MM.1S (cell line): ENCODE results near the gene TMEM115.

Experiments used
- DNase-seq: peaks from one replicate; pipeline ENCODE4 v3.0.0-alpha.2; 2015
- H2AFZ ChIP-seq: fragments of 300-600 bp; sonication (generic); 2 replicates; pipeline ENCODE4 v1.6.0; 2016; ENCODE audit warnings: antibody characterized with exemption, low read length
- H3F3A ChIP-seq: fragments of 300-600 bp; sonication (generic); 2 replicates; pipeline ENCODE4 v1.6.1; 2016; ENCODE audit warnings: mild to moderate bottlenecking, antibody characterized with exemption, low read length, moderate library complexity, mixed read lengths; ENCODE audit not compliant: insufficient read depth
- H3K27ac ChIP-seq: fragments of 300-600 bp; sonication (generic); 2 replicates; pipeline ENCODE4 v1.5.1; 2016; ENCODE audit warnings: mild to moderate bottlenecking, low read length
- H3K27me3 ChIP-seq: fragments of 300-600 bp; sonication (generic); replicated peaks from 2 replicates; pipeline ENCODE4 v1.6.0; 2016; ENCODE audit warnings: low read length; ENCODE audit not compliant: insufficient read depth
- H3K36me3 ChIP-seq: fragments of 300-600 bp; sonication (generic); replicated peaks from 2 replicates; pipeline ENCODE4 v1.6.1; 2016; ENCODE audit warnings: mild to moderate bottlenecking, low read length, mixed read lengths; ENCODE audit not compliant: insufficient read depth
- H3K4me1 ChIP-seq: fragments of 300-600 bp; sonication (generic); 2 replicates; pipeline ENCODE4 v1.6.1; 2016; ENCODE audit warnings: low read length, mixed read lengths
- H3K4me2 ChIP-seq: fragments of 300-600 bp; sonication (generic); 2 replicates; pipeline ENCODE4 v1.6.0; 2016; ENCODE audit warnings: low read depth, low read length
- H3K4me3 ChIP-seq: fragments of 300-600 bp; sonication (generic); 2 replicates; pipeline ENCODE4 v1.5.1; 2016; ENCODE audit warnings: low read length, mixed read lengths
- H3K79me2 ChIP-seq: fragments of 300-600 bp; sonication (generic); 2 replicates; pipeline ENCODE4 v1.6.1; 2016; ENCODE audit warnings: mixed run types, low read length, mixed read lengths
- H3K9ac ChIP-seq: fragments of 300-600 bp; sonication (generic); 2 replicates; pipeline ENCODE4 v1.6.1; 2016; ENCODE audit warnings: low read length, mixed read lengths
- H3K9me2 ChIP-seq: fragments of 300-600 bp; sonication (generic); replicated peaks from 2 replicates; pipeline ENCODE4 v1.6.1; 2016; ENCODE audit warnings: mild to moderate bottlenecking, low read length, mixed read lengths; ENCODE audit not compliant: insufficient read depth
- H3K9me3 ChIP-seq: fragments of 300-600 bp; sonication (generic); replicated peaks from 2 replicates; pipeline ENCODE4 v1.6.1; 2016; ENCODE audit warnings: mild to moderate bottlenecking, low read length, mixed read lengths; ENCODE audit not compliant: insufficient read depth
- H4K20me1 ChIP-seq: fragments of 300-600 bp; sonication (generic); 2 replicates; pipeline ENCODE4 v1.6.1; 2016; ENCODE audit warnings: mild to moderate bottlenecking, low read length, moderate library complexity, mixed read lengths; ENCODE audit not compliant: insufficient read depth
- EZH2 ChIP-seq: fragments of 300-600 bp; sonication (generic); optimal IDR thresholded peaks from 2 replicates; pipeline ENCODE3; 2017; ENCODE audit warnings: low read depth, mild to moderate bottlenecking, antibody characterized with exemption, low read length, mixed read lengths
- EZH2phosphoT487 ChIP-seq: fragments of 300-600 bp; sonication (generic); IDR thresholded peaks from 2 replicates; pipeline ENCODE4 v1.6.1; 2018; ENCODE audit warnings: antibody characterized with exemption, low read length
- TF ChIP-seq, protein P1 (sequence below): fragments of 300-600 bp; sonication (generic); IDR thresholded peaks from 2 replicates; pipeline ENCODE4 v1.5.1; 2016; ENCODE audit warnings: antibody characterized with exemption, low read length, mixed read lengths

Gene TMEM115

DNA sequence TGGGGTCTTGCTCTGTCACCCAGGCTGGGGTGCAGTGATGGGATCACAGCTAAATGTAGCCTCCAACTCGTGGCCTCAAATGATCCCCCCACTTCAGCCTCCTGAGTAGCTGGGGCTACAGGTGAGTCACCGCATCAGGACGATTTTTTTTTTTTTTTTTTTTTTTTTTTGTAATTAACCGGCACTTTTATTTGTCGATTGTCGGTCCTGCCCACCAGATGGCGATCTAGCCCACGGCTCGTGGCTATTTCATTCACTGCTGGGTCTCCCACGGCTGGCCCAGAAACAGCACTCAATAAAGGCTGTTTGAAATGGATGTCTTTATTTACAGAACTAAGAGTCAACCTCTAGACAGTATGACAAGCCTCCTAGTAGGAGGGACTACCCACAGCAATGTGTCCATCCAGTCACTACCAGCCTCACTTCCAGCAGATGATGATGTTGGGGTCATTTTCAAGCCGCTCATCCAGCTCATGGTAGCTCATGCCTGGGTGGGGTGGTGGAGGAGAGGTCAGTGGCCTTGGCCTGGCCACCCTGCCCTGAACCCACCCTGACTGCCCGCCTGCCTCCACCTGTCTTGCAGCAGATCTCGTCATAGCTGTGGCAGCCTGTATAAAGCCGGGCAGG, 12.0 kb downstream of the TMEM115 start:
- no peaks in the 10 kb centered on the region for H3K9me3 ChIP-seq
- H3K9me2 ChIP-seq, result no peaks in the 10 kb centered on the region
- TF ChIP-seq EZH2, result no peak
- TF ChIP-seq, protein P1, sequence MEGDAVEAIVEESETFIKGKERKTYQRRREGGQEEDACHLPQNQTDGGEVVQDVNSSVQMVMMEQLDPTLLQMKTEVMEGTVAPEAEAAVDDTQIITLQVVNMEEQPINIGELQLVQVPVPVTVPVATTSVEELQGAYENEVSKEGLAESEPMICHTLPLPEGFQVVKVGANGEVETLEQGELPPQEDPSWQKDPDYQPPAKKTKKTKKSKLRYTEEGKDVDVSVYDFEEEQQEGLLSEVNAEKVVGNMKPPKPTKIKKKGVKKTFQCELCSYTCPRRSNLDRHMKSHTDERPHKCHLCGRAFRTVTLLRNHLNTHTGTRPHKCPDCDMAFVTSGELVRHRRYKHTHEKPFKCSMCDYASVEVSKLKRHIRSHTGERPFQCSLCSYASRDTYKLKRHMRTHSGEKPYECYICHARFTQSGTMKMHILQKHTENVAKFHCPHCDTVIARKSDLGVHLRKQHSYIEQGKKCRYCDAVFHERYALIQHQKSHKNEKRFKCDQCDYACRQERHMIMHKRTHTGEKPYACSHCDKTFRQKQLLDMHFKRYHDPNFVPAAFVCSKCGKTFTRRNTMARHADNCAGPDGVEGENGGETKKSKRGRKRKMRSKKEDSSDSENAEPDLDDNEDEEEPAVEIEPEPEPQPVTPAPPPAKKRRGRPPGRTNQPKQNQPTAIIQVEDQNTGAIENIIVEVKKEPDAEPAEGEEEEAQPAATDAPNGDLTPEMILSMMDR, result peak; percentile 55
- TF ChIP-seq EZH2phosphoT487, result no peak
- no peak overlapping the region for H3K9ac ChIP-seq
- H4K20me1 ChIP-seq, result no peaks in the 10 kb centered on the region
- H3K79me2 ChIP-seq, result peaks cover 30% of the 10 kb centered on the region
- H3K4me3 ChIP-seq, result no peak overlapping the region
- H3F3A ChIP-seq, result 0 out of 2 replicates have a peak, but pooled peaks cover 2% of the 10 kb centered on the region
- no peak overlapping the region for H3K27ac ChIP-seq
- H3K27me3 ChIP-seq, result no peaks in the 10 kb centered on the region
- no peak overlapping the region for H2AFZ ChIP-seq
- peak; percentile 78 for DNase-seq
- H3K4me1 ChIP-seq, result peaks cover 23% of the 10 kb centered on the region; the same call in 1 of the 2 replicates
- no peaks in the 10 kb centered on the region for H3K36me3 ChIP-seq
- H3K4me2 ChIP-seq, result no peak overlapping the region

DNA sequence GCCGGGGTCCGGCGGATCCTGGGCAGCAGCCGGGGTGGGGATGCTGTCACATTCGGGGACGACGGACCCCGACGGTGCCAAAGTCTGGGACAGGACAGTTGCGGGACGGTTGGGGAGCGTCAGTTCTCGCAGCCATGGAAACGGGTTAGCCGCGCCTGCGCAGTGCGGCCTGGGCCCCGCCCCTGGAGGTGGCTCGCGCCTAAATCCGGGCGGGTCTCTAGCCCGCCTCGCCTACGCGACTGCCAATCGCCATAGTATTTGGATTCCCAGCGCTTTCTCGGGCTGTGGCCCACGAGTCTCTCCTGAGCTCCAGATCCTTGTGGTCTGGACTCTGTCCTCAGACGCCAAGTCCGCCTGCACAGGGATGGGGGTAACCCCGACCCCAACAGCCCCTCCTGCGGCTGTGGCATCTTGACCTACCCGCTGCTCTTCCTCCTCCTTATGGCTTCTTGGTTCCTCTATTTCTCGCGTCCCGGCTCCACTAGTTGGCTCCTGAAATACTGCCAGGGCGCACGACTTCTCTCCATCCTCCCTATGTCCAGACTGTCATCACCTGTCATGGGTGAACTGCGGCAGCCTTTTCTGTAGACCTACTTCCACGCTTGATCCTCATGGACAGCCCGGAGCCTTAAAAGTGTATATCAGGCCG, 13.6 kb downstream of the TMEM115 start, which contains the start of gene ZMYND10:
Gene ZMYND10 (minus strand): TSS at position 147 of the 649 bp plus-strand sequence. CDS start 153 bp downstream, outside the sequence.
- Histone ChIP-seq H2AFZ (peak within 1 kb of the TSS; percentile 73), H3K9me3 (no peaks in the 10 kb centered on the region), H3K9me2 (no peaks in the 10 kb centered on the region), H3K4me2 (peak within 1 kb of the TSS; percentile 85), H3K36me3 (no peaks in the 10 kb centered on the region), H3K27me3 (0 out of 2 replicates have a peak, but pooled peaks cover under 1% of the 10 kb centered on the region), H3K9ac (peak within 1 kb of the TSS; percentile 36), H3K4me1 (peaks cover 16% of the 10 kb centered on the region; the same call in 1 of the 2 replicates), H3K4me3 (peak within 1 kb of the TSS; percentile 61), H3K27ac (no peak within 1 kb of the TSS), H3K79me2 (peaks cover 19% of the 10 kb centered on the region), H3F3A (0 out of 2 replicates have a peak, but pooled peaks cover 2% of the 10 kb centered on the region), H4K20me1 (no peaks in the 10 kb centered on the region)
- TF ChIP-seq EZH2, result no peak
- TF ChIP-seq, protein P1, result no peak
- TF ChIP-seq EZH2phosphoT487, result no peak
- DNase-seq, result peak; percentile 66

DNA sequence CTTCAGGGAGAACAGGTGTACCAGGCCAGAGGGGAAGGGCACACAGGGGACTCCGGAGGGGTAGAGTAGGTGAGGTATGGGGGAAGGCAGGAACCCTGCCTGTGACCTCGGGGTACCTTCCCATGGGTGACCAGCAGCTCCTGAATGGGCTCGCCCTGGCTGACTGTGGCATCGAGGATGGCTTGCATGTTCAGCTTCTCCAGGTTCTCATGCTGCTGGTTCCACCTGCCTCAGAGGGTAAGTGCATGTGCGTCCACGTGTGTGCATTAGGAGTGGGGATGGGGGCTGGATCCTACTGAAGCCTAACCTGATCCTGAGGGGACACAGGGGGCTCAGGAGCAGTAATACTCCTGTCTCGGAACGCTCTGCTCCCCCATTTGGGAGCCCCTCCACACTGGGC, 14.3 kb downstream of the TMEM115 start:
- Histone ChIP-seq H3K9ac (peak overlapping the region; percentile 36; the same call in 1 of the 2 replicates), H3K4me1 (peaks cover 16% of the 10 kb centered on the region; the same call in 1 of the 2 replicates), H3K9me3 (no peaks in the 10 kb centered on the region), H3K4me3 (peak overlapping the region; percentile 61), H3F3A (0 out of 2 replicates have a peak, but pooled peaks cover 2% of the 10 kb centered on the region), H2AFZ (peak overlapping the region; percentile 73), H3K27me3 (peaks cover 7% of the 10 kb centered on the region; the same call in 1 of the 2 replicates), H3K27ac (no peak overlapping the region), H3K4me2 (peak overlapping the region; percentile 85), H3K36me3 (no peaks in the 10 kb centered on the region), H4K20me1 (no peaks in the 10 kb centered on the region), H3K79me2 (peaks cover 14% of the 10 kb centered on the region), H3K9me2 (no peaks in the 10 kb centered on the region)
- TF ChIP-seq EZH2phosphoT487 (no peak), EZH2 (no peak)
- TF ChIP-seq, protein P1, result no peak
- DNase-seq, result no peak
